K562 (cell line): ENCODE results near the gene NINJ2. TPM values are rescaled to one million over a fixed set of nuclear protein-coding genes. Genes with fewer than 3 reads are reported as not detected.
A peak's percentile ranks its signal among the peaks of the same experiment; 100 is the strongest.

Experiments used
- ATAC-seq: fragments of 200-7000 bp; cut with Tn5 transposase; 3 replicates; pipeline ENCODE4 v1.9.1; 2020; ENCODE audit warnings: moderate library complexity
- BruUV-seq: library from RNA; stranded (reverse); fragments of 400-500 nt; replicated peaks from 2 replicates; lab custom pipeline; 2021; lab: Mats Ljungman, UMichigan
- CTCF ChIA-PET: fragments of 300-600 bp; formaldehyde crosslinking; extraction: SDS; loops from one replicate; lab custom pipeline; 2021; ENCODE audit warnings: low intra/inter-chr PET ratio; lab: Yijun Ruan, JAX
- POLR2A ChIA-PET: fragments of 300-600, 350-650 bp; sonication (Branson Sonifier 250); formaldehyde crosslinking; extraction: SDS; loops from one replicate; lab custom pipeline; 2021; ENCODE audit warnings: antibody characterized with exemption, inconsistent platforms; lab: Yijun Ruan, JAX
- DNase-seq, 4 experiments: peaks; one replicate each; pipeline versions ENCODE4 v3.0.0 to v3.0.0-alpha.2; 2011 to 2018; ENCODE audit warnings: low spot score in 3 of 4, mixed read lengths in 3 of 4; ENCODE audit errors: extremely low read depth in 1 of 4
- FAIRE-seq: peaks from 2 replicates; lab custom pipeline; 2011; peaks lifted over from hg19 to GRCh38; lab: Jason Lieb, UNC
- H2AFZ ChIP-seq: 2 replicates; pipeline ENCODE4 v1.6.0; 2011; ENCODE audit warnings: low read depth, low read length, control low read depth, inconsistent platforms
- H3K27ac ChIP-seq: fragments of 200-600 bp; 3 replicates; pipeline ENCODE4 v1.8.0; 2011; ENCODE audit warnings: low read depth, mild to moderate bottlenecking, control low read depth, inconsistent platforms, low read length, moderate library complexity, mixed read lengths; ENCODE audit errors: extremely low read depth
- H3K27me3 ChIP-seq, 2 experiments: fragments of 300-600 bp in 1 of 2; 2 replicates in 1 of 2; 3 replicates in 1 of 2; pipeline versions ENCODE4 v1.6.0 to v1.8.0; 2011; ENCODE audit warnings: inconsistent platforms in 2 of 2, low read length in 2 of 2, mild to moderate bottlenecking in 1 of 2, mixed read lengths in 1 of 2, moderate library complexity in 1 of 2; ENCODE audit not compliant: control insufficient read depth in 2 of 2, insufficient read depth in 2 of 2
- H3K36me3 ChIP-seq: fragments of 300-600 bp; 3 replicates; pipeline ENCODE4 v1.8.0; 2011; ENCODE audit warnings: mild to moderate bottlenecking, low read length, inconsistent platforms; ENCODE audit not compliant: control insufficient read depth, insufficient read depth
- H3K4me1 ChIP-seq, 2 experiments: fragments of 200-600 bp in 1 of 2; replicated peaks in 1 of 2; 2 replicates in 1 of 2; 3 replicates in 1 of 2; pipeline versions ENCODE4 v1.5.1 to v1.8.0; 2011; ENCODE audit warnings: inconsistent platforms in 2 of 2, low read length in 2 of 2, mild to moderate bottlenecking in 1 of 2, mixed read lengths in 1 of 2, moderate library complexity in 1 of 2; ENCODE audit not compliant: control insufficient read depth in 2 of 2, insufficient read depth in 2 of 2
- H3K4me2 ChIP-seq: 2 replicates; pipeline ENCODE4 v1.6.1; 2011; ENCODE audit warnings: low read length, control low read depth, inconsistent platforms, mixed read lengths; ENCODE audit not compliant: insufficient read depth
- H3K4me3 ChIP-seq: fragments of 200-600 bp; sonication (generic), shearing (Covaris generic); 2 replicates; pipeline ENCODE4 v1.5.1; 2016; ENCODE audit warnings: control low read depth, inconsistent platforms
- H3K79me2 ChIP-seq: fragments of 200-600 bp; 3 replicates; pipeline ENCODE4 v1.8.0; 2011; ENCODE audit warnings: low read length, inconsistent platforms; ENCODE audit not compliant: control insufficient read depth, insufficient read depth
- H3K9ac ChIP-seq, 2 experiments: 2 replicates each; pipeline versions ENCODE4 v1.6.0 to v1.6.1; 2011; ENCODE audit warnings: low read depth in 2 of 2, low read length in 2 of 2, control low read depth in 1 of 2, inconsistent platforms in 1 of 2, mild to moderate bottlenecking in 1 of 2, mixed read lengths in 1 of 2; ENCODE audit not compliant: insufficient read depth in 1 of 2
- H3K9me1 ChIP-seq: one replicate; pipeline ENCODE4 v1.6.0; 2011; ENCODE audit warnings: inconsistent platforms, mild to moderate bottlenecking, low read length, moderate library complexity; ENCODE audit not compliant: control insufficient read depth, insufficient read depth
- H3K9me3 ChIP-seq: replicated peaks from 2 replicates; pipeline ENCODE4 v1.5.1; 2011; ENCODE audit warnings: low read depth, low read length, inconsistent platforms; ENCODE audit not compliant: control insufficient read depth, insufficient read depth
- H4K20me1 ChIP-seq: replicated peaks from 2 replicates; pipeline ENCODE4 v1.6.1; 2011; ENCODE audit warnings: low read length, inconsistent platforms, mixed read lengths; ENCODE audit not compliant: control insufficient read depth, insufficient read depth
- BRF1 ChIP-seq: IDR thresholded peaks from 3 replicates; pipeline ENCODE4 v1.6.1; 2011; ENCODE audit warnings: borderline replicate concordance, mild to moderate bottlenecking; ENCODE audit not compliant: insufficient read length; ENCODE audit errors: extremely low read depth
- ETS1 ChIP-seq: conservative IDR thresholded peaks from 2 replicates; pipeline ENCODE4 v1.6.1; 2011; ENCODE audit warnings: low read depth, mild to moderate bottlenecking, low read length; ENCODE audit not compliant: control insufficient read depth
- MEIS2 ChIP-seq: fragments of 450-650 bp; IDR thresholded peaks from 2 replicates; pipeline ENCODE4 v1.6.1; 2014; ENCODE audit warnings: mild to moderate bottlenecking; ENCODE audit not compliant: partially characterized antibody
- PKNOX1 ChIP-seq: fragments of 450-650 bp; IDR thresholded peaks from 2 replicates; pipeline ENCODE4 v1.6.1; 2016
- USF1 ChIP-seq: sonication (generic); formaldehyde crosslinking; IDR thresholded peaks from 2 replicates; pipeline ENCODE4 v1.9.0; 2022; ENCODE audit warnings: mild to moderate bottlenecking, missing genetic modification reagents
- WGBS: fragments of 100-300 bp; shearing (Covaris generic); methylation state at CpG from one replicate; pipeline ENCODE4 v1.1.6; 2016; ENCODE audit warnings: low coverage, mixed read lengths; ENCODE audit not compliant: insufficient coverage; ENCODE audit errors: missing lambda C conversion rate; 5-methylcytosine and 5-hydroxymethylcytosine counted together
- in situ Hi-C: fragments of 300-500 bp; cut with MboI; formaldehyde crosslinking; loops from 4 replicates; pipeline ENCODE4 v1.15.0; 2018; ENCODE audit warnings: inconsistent platforms, mixed read lengths
- intact Hi-C: fragments of 100-400 bp; cut with micrococcal nuclease; formaldehyde crosslinking; loops from 2 replicates; pipeline ENCODE4 v1.14.2; 2022
- polyA plus RNA-seq, 8 experiments: library from polyadenylated mRNA; depleted of rRNA in 4 of 8; stranded (reverse) in 5 of 8; unstranded in 3 of 8; fragments of >200 nt; fragmentation: Nextera tagmentation in 2 of 8; fragmentation: Illumina TruSeq in 1 of 8; extraction: Ambion mirVana in 2 of 8; extraction: Trizol in 1 of 8; gene quantifications; 2 replicates each; pipeline versions ENCODE4 v1.2.1 to v1.2.3, GENCODE V29; 2011 to 2014; ENCODE audit warnings: inconsistent platforms in 1 of 8, missing spikeins in 1 of 8
- total RNA-seq, 7 experiments: library from RNA; depleted of rRNA in 6 of 7; stranded (reverse); fragments of >200 nt in 6 of 7; fragmentation: Illumina TruSeq in 2 of 7; extraction: Trizol in 2 of 7; gene quantifications; 2 replicates each; pipeline versions ENCODE4 v1.2.1 to v1.2.3, GENCODE V29; 2011 to 2021; ENCODE audit warnings: low replicate concordance in 1 of 7

NINJ2 gene
- total and polyA plus RNA-seq, 9 of the 15 experiments (the other 6 are each of a cell fraction or from before 2014, with no cell fraction given) = 2.6 to 16.0 (median 4.5) TPM

GRCh38 chr12:524167-524951, 138.9 kb downstream of the NINJ2 start (continued):
- no peak for TF ChIP-seq ETS1

- Histone ChIP-seq H3K9me1 (no peaks in the 10 kb centered on the region), H4K20me1 (no peaks in the 10 kb centered on the region), H3K27ac (no peak overlapping the region), H2AFZ (no peak overlapping the region), H3K4me2 (no peak overlapping the region), H3K79me2 (no peaks in the 10 kb centered on the region), H3K36me3 (no peaks in the 10 kb centered on the region), H3K4me3 (no peak overlapping the region), H3K4me1 (no peaks in the 10 kb centered on the region), H3K9me3 (no peaks in the 10 kb centered on the region), H3K27me3 (peaks cover 39 to 58% of the 10 kb centered on the region in 2 experiments), H3K9ac (no peak overlapping the region)
- no peak for DNase-seq
- no TSS peak for BruUV-seq
- ChIA-PET POLR2A (no interaction called here), CTCF (no interaction called here)
- ATAC-seq = no peak
- in situ Hi-C loops (no loop called here), intact Hi-C loops (no loop called here)
- TF ChIP-seq BRF1 = no peak
- no peak for TF ChIP-seq USF1
- TF ChIP-seq MEIS2 = peak; percentile 44
- peak; percentile 52 for TF ChIP-seq PKNOX1
- FAIRE-seq = no peak
- 0% methylated on average over 5 of the region's 7 CpGs for WGBS
Observed at GRCh38 chr12:522692-523378, 140.4 kb downstream of the NINJ2 start.
